SK-N-SH (cell line): ENCODE measurements around the gene VPS35L. TPM values are rescaled to one million over a fixed set of nuclear protein-coding genes. Genes with fewer than 3 reads are reported as not detected.

ENCODE experiments used
- CTCF ChIA-PET: fragments of 300-600, 350-600 bp; formaldehyde crosslinking; extraction: SDS; loops from one replicate; lab custom pipeline; 2021; lab: Yijun Ruan, JAX
- POLR2A ChIA-PET: fragments of 350-600 bp; sonication (Branson Sonifier 250); formaldehyde crosslinking; extraction: SDS; loops from one replicate; lab custom pipeline; 2020; ENCODE audit warnings: antibody characterized with exemption, inconsistent platforms; lab: Yijun Ruan, JAX
- DNase-seq: peaks from one replicate; pipeline ENCODE4 v3.0.0; 2012
- H2AFZ ChIP-seq: fragments of 200-600 bp; sonication (generic); 2 replicates; pipeline ENCODE4 v1.8.1; 2016; ENCODE audit warnings: antibody characterized with exemption, mild to moderate bottlenecking, low read depth
- H3F3A ChIP-seq: fragments of 200-600 bp; sonication (generic); replicated peaks from 2 replicates; pipeline ENCODE3; 2016; ENCODE audit warnings: antibody characterized with exemption, mild to moderate bottlenecking; ENCODE audit not compliant: insufficient read depth
- H3K27ac ChIP-seq, 2 experiments: fragments of 200-500 bp in 1 of 2; fragments of 200-600 bp in 1 of 2; sonication (Bioruptor generic) in 1 of 2; sonication (generic), shearing (Covaris generic) in 1 of 2; 2 replicates each; pipeline versions ENCODE4 v1.5.1 to v1.6.1; 2014 to 2016; ENCODE audit warnings: low read depth in 2 of 2, inconsistent platforms in 1 of 2, low read length in 1 of 2, mild to moderate bottlenecking in 1 of 2, mixed read lengths in 1 of 2
- H3K27me3 ChIP-seq: fragments of 200-600 bp; sonication (generic), shearing (Covaris generic); 2 replicates; pipeline ENCODE4 v1.6.1; 2016; ENCODE audit warnings: mixed run types; ENCODE audit not compliant: insufficient read depth
- H3K36me3 ChIP-seq, 2 experiments: fragments of 200-500 bp in 1 of 2; fragments of 200-600 bp in 1 of 2; sonication (Bioruptor generic) in 1 of 2; sonication (generic) in 1 of 2; replicated peaks in 1 of 2; 2 replicates each; pipeline versions ENCODE3 to v1.5.1; 2014 to 2016; ENCODE audit warnings: low read length in 1 of 2, mild to moderate bottlenecking in 1 of 2; ENCODE audit not compliant: insufficient read depth in 2 of 2, control insufficient read depth in 1 of 2
- H3K4me1 ChIP-seq, 2 experiments: fragments of 200-500 bp in 1 of 2; fragments of 200-600 bp in 1 of 2; sonication (Bioruptor generic) in 1 of 2; sonication (generic), shearing (Covaris generic) in 1 of 2; 2 replicates each; pipeline versions ENCODE4 v1.5.1 to v1.6.1; 2014 to 2016; ENCODE audit warnings: low read depth in 1 of 2, low read length in 1 of 2, mixed run types in 1 of 2; ENCODE audit not compliant: insufficient read depth in 2 of 2, control insufficient read depth in 1 of 2
- H3K4me2 ChIP-seq: fragments of 200-600 bp; sonication (generic), shearing (Covaris generic); 2 replicates; pipeline ENCODE4 v1.6.1; 2017; ENCODE audit warnings: mixed run types
- H3K4me3 ChIP-seq, 2 experiments: fragments of 200-500 bp in 1 of 2; fragments of 200-600 bp in 1 of 2; sonication (Bioruptor generic) in 1 of 2; sonication (generic), shearing (Covaris generic) in 1 of 2; 2 replicates each; pipeline versions ENCODE4 v1.5.1 to v1.8.1; 2014 to 2016; ENCODE audit warnings: low read depth in 2 of 2, inconsistent platforms in 1 of 2, low read length in 1 of 2, mild to moderate bottlenecking in 1 of 2, mixed read lengths in 1 of 2, moderate library complexity in 1 of 2
- H3K79me2 ChIP-seq: fragments of 200-600 bp; sonication (generic); 2 replicates; pipeline ENCODE4 v1.8.1; 2017; ENCODE audit warnings: mild to moderate bottlenecking; ENCODE audit not compliant: insufficient read depth
- H3K9ac ChIP-seq: fragments of 200-600 bp; sonication (generic); 2 replicates; pipeline ENCODE4 v1.6.1; 2017; ENCODE audit warnings: mixed run types
- H3K9me2 ChIP-seq: fragments of 200-600 bp; sonication (generic); 2 replicates; pipeline ENCODE4 v1.6.1; 2017; ENCODE audit warnings: mixed run types
- H3K9me3 ChIP-seq: fragments of 200-600 bp; sonication (generic); 2 replicates; pipeline ENCODE4 v1.6.1; 2017; ENCODE audit warnings: mixed run types, mild to moderate bottlenecking, moderate library complexity
- H4K20me1 ChIP-seq: fragments of 200-600 bp; sonication (generic); 2 replicates; pipeline ENCODE4 v1.6.1; 2017; ENCODE audit warnings: mild to moderate bottlenecking, mixed run types; ENCODE audit not compliant: insufficient read depth
- ELF1 ChIP-seq: IDR thresholded peaks from 2 replicates; pipeline ENCODE4 v1.4.0; 2012
- EP300 ChIP-seq, 2 experiments: IDR thresholded peaks; 2 replicates each; pipeline versions ENCODE4 v1.4.0 to v1.6.1; 2012; ENCODE audit warnings: borderline replicate concordance in 1 of 2, low read depth in 1 of 2, low read length in 1 of 2
- EZH2phosphoT487 ChIP-seq: fragments of 200-600 bp; sonication (generic); IDR thresholded peaks from 2 replicates; pipeline ENCODE4 v1.6.1; 2017; ENCODE audit warnings: low read depth, mixed run types, mild to moderate bottlenecking, antibody characterized with exemption, moderate library complexity, borderline replicate concordance
- GATA2 ChIP-seq: sonication (generic); formaldehyde crosslinking; IDR thresholded peaks from 2 replicates; pipeline ENCODE4 v1.5.0; 2020; ENCODE audit warnings: mild to moderate bottlenecking, missing genetic modification reagents
- MAX ChIP-seq: IDR thresholded peaks from 2 replicates; pipeline ENCODE4 v1.4.0; 2012; ENCODE audit warnings: low read depth
- MEF2A ChIP-seq: IDR thresholded peaks from 2 replicates; pipeline ENCODE4 v1.4.0; 2012; ENCODE audit warnings: low read depth, borderline replicate concordance
- MXI1 ChIP-seq: IDR thresholded peaks from 2 replicates; pipeline ENCODE4 v1.6.1; 2012; ENCODE audit warnings: mild to moderate bottlenecking, low read depth, low read length, improper control_type of control experiment
- NRF1 ChIP-seq: IDR thresholded peaks from 2 replicates; pipeline ENCODE4 v1.6.1; 2012; ENCODE audit warnings: low read depth, mild to moderate bottlenecking, low read length
- RAD21 ChIP-seq: IDR thresholded peaks from 2 replicates; pipeline ENCODE4 v1.6.1; 2012; ENCODE audit warnings: mild to moderate bottlenecking, low read length
- RFX5 ChIP-seq: IDR thresholded peaks from 2 replicates; pipeline ENCODE4 v1.6.1; 2012; ENCODE audit warnings: mild to moderate bottlenecking, improper control_type of control experiment, low read length
- RXRA ChIP-seq: IDR thresholded peaks from 2 replicates; pipeline ENCODE4 v1.4.0; 2012; ENCODE audit warnings: low read depth, mild to moderate bottlenecking, borderline replicate concordance
- SIN3A ChIP-seq: IDR thresholded peaks from 2 replicates; pipeline ENCODE4 v1.6.1; 2012; ENCODE audit warnings: low read depth, mild to moderate bottlenecking, low read length, moderate library complexity, borderline replicate concordance
- SMC3 ChIP-seq: IDR thresholded peaks from 2 replicates; pipeline ENCODE4 v1.6.1; 2012; ENCODE audit warnings: low read depth, low read length, improper control_type of control experiment
- TCF12 ChIP-seq: IDR thresholded peaks from 2 replicates; pipeline ENCODE4 v1.4.0; 2012
- USF2 ChIP-seq: fragments of 150-350 bp; IDR thresholded peaks from 2 replicates; pipeline ENCODE4 v1.6.1; 2017; ENCODE audit warnings: antibody characterized with exemption, low read length, low read depth, borderline replicate concordance
- WGBS: methylation state at CpG from one replicate; pipeline ENCODE4 v1.1.6; 2017; ENCODE audit warnings: low lambda C conversion rate; 5-methylcytosine and 5-hydroxymethylcytosine counted together
- polyA plus RNA-seq, 3 experiments: library from polyadenylated mRNA; depleted of rRNA; stranded (reverse); fragments of >200 nt; gene quantifications; 2 replicates each; pipeline ENCODE4 v1.2.3, GENCODE V29; 2012
- TF ChIP-seq, protein P1 (sequence below): IDR thresholded peaks from 2 replicates; pipeline ENCODE4 v1.4.0; 2012; ENCODE audit warnings: low read depth, borderline replicate concordance

VPS35L gene
- polyA plus RNA-seq, 1 of the 3 experiments (the other 2 are of a cell fraction) = 35.3 TPM

GRCh38 chr16:19697756-19698318 lies 142.3 kb downstream of the VPS35L start:
- H3K27ac ChIP-seq = no peak overlapping the region; a peak in 1 of 4 replicates
- no peak for TF ChIP-seq EZH2phosphoT487
- POLR2A ChIA-PET = interaction anchor here (1.9 kb wide), 1 partner anchor 29 kb away, joined by 5 read pairs; no protein-coding TSS in a partner anchor

DNA sequence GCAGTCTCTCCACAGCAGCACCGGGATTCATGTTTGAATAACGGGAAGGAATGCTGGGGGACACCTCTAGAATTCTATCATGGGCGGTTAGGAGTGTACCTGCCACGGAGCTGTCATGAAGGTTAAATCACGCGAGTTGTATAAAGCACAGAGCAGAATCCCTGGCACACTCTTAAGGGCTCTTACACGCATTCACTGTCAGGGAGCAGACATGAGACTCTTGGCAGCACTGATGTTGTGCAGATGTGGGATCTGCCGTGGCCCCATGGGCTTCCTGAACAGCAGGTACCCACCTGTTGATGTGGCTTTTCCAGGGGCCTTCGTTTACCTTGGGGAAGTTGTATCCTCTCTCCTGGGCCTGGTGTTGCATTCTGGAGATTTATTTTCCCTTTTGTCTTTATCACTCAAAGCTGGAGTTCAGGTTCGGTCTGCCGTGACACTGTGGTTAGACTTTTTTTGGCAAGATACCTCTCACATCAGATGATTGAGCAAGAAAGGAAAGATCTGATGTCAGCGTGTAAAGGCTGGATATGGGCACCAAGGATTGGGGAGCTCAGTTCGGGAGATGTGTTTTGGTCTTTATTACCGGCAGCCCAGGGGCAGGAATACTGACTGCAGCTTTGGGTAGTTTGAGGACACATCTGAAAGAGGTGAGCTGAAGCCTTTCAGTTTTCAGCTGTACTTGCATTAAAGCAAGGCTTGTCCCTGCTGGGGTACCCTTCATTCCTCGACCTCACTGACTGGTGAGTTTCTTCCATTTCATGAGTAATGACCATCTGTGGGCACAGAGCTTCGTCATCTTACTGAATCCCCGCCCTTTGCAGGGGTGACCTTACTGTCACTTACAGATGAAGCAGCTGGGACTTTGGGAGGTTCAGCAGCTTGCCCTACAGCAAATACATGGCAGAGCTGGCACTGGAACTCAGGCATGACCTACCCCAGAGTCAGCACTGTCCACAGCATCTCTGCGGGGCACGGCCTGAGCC lies 143.3 kb downstream of the VPS35L start:
- Histone ChIP-seq H3K4me2 (no peak overlapping the region), H3K4me1 (peaks cover 16% of the 10 kb centered on the region in 2 experiments), H3K9ac (no peak overlapping the region), H3K9me2 (no peaks in the 10 kb centered on the region), H2AFZ (no peak overlapping the region), H3K36me3 (peaks cover 30% of the 10 kb centered on the region in 2 experiments), H3K27me3 (no peaks in the 10 kb centered on the region), H3K79me2 (peaks cover 8% of the 10 kb centered on the region; the same call in 1 of the 2 replicates), H4K20me1 (peaks cover 23% of the 10 kb centered on the region), H3F3A (peaks cover 30% of the 10 kb centered on the region), H3K9me3 (no peaks in the 10 kb centered on the region), H3K27ac (no peak overlapping the region; a peak in 1 of 4 replicates), H3K4me3 (no peak overlapping the region)
- DNase-seq = no peak
- TF ChIP-seq RAD21 (no peak), MAX (no peak), NRF1 (no peak), EZH2phosphoT487 (no peak), EP300 (IDR thresholded peaks at IDR 0.05; ENCODE audit: borderline replicate concordance in 1 of 2, low read depth in 1 of 2, low read length in 1 of 2) (no peak), MXI1 (no peak), USF2 (no peak), ELF1 (no peak), MEF2A (no peak), SIN3A (no peak), SMC3 (no peak), RXRA (no peak), TCF12 (no peak), RFX5 (no peak), GATA2 (CRISPR knock-in tag) (no peak)
- TF ChIP-seq, protein P1, sequence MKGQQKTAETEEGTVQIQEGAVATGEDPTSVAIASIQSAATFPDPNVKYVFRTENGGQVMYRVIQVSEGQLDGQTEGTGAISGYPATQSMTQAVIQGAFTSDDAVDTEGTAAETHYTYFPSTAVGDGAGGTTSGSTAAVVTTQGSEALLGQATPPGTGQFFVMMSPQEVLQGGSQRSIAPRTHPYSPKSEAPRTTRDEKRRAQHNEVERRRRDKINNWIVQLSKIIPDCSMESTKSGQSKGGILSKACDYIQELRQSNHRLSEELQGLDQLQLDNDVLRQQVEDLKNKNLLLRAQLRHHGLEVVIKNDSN = no peak
- CTCF ChIA-PET = interaction anchor here (1.1 to 1.5 kb wide), 2 partner anchors 44 to 97 kb away, joined by 3 to 4 read pairs; no protein-coding TSS in a partner anchor
- POLR2A ChIA-PET = interaction anchor here (1.9 kb wide), 1 partner anchor 30 kb away, joined by 5 read pairs; no protein-coding TSS in a partner anchor
- WGBS = 90% methylated on average over 19 of the region's 19 CpGs

More at GRCh38 chr16:19697756-19698318, 142.3 kb downstream of the VPS35L start:
- Histone ChIP-seq H3K4me2 (no peak overlapping the region), H3K27me3 (no peaks in the 10 kb centered on the region), H3K79me2 (peaks cover 8% of the 10 kb centered on the region; the same call in 1 of the 2 replicates), H3K9me3 (no peaks in the 10 kb centered on the region), H4K20me1 (peaks cover 23% of the 10 kb centered on the region), H3K36me3 (peaks cover 22 to 24% of the 10 kb centered on the region in 2 experiments), H3K9ac (no peak overlapping the region), H3F3A (peaks cover 30% of the 10 kb centered on the region), H2AFZ (no peak overlapping the region), H3K4me1 (peaks cover 16% of the 10 kb centered on the region in 2 experiments), H3K4me3 (no peak overlapping the region), H3K9me2 (no peaks in the 10 kb centered on the region)
- 92% methylated on average over 5 of the region's 8 CpGs for WGBS
- CTCF ChIA-PET = no interaction called here
- no peak for DNase-seq
